Nephron progenitor cell (in vitro differentiated cells): Measurements from ENCODE around the gene ZNF670.
"Not testable (repeated sequence)": the region's sequence is repeated elsewhere in the genome, so short reads cannot be mapped to it uniquely, and the experiment has no call there.

Source experiments
- DNase-seq: peaks from one replicate; pipeline ENCODE4 v3.0.0; 2021
- H3K27ac Mint-ChIP-seq: 2 replicates; pipeline ENCODE4 v1.8.0; 2021; ENCODE audit warnings: mild to moderate bottlenecking, moderate library complexity, mixed read lengths
- H3K27me3 Mint-ChIP-seq: 2 replicates; pipeline ENCODE4 v1.8.0; 2021; ENCODE audit warnings: mild to moderate bottlenecking, low read depth, mixed read lengths; ENCODE audit not compliant: poor library complexity
- H3K36me3 Mint-ChIP-seq: 2 replicates; pipeline ENCODE4 v1.8.0; 2021; ENCODE audit warnings: low read depth, mixed read lengths
- H3K4me1 Mint-ChIP-seq: 2 replicates; pipeline ENCODE4 v1.8.0; 2021; ENCODE audit warnings: mixed read lengths
- H3K4me3 Mint-ChIP-seq: 2 replicates; pipeline ENCODE4 v1.8.0; 2021; ENCODE audit warnings: mild to moderate bottlenecking, moderate library complexity, mixed read lengths
- H3K9me3 Mint-ChIP-seq: 2 replicates; pipeline ENCODE4 v1.8.0; 2021; ENCODE audit warnings: mild to moderate bottlenecking, moderate library complexity, mixed read lengths
- CTCF ChIP-seq: fragments of 200-600 bp; sonication (generic); IDR thresholded peaks from 2 replicates; pipeline ENCODE4 v1.5.0; 2021; ENCODE audit warnings: antibody characterized with exemption

The ZNF670 gene

GRCh38 chr1:247047702-247048101 is 30.9 kb downstream of the ZNF670 start:
- Mint-ChIP-seq H3K36me3 (peaks cover 86% of the 10 kb centered on the region), H3K9me3 (peaks cover 100% of the 10 kb centered on the region), H3K27me3 (peaks cover 3% of the 10 kb centered on the region), H3K4me3 (no peak overlapping the region), H3K4me1 (no peaks in the 10 kb centered on the region), H3K27ac (no peak overlapping the region)
- DNase-seq = no peak
- TF ChIP-seq CTCF = no peak

DNA sequence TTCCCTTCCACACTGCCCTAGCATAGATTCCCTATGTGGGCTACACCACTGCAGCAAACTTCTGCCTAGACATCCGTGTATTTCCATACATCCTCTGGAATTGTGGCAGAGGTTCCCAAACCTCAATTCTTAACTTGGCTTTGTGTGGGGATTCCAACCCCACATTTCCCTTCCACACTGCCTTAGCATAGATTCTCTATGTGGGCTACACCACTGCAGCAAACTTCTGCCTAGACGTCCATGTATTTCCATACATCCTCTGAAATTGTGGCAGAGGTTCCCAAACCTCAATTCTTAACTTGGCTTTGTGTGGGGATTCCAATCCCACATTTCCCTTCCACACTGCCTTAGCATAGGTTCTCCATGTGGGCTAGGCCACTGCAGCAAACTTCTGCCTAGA is 31.4 kb downstream of the ZNF670 start:
- H3K36me3 Mint-ChIP-seq = peaks cover 86% of the 10 kb centered on the region
- no peaks in the 10 kb centered on the region for H3K4me1 Mint-ChIP-seq
- H3K4me3 Mint-ChIP-seq = no peak overlapping the region
- DNase-seq = no peak
- H3K9me3 Mint-ChIP-seq = peaks cover 100% of the 10 kb centered on the region
- no peaks in the 10 kb centered on the region for H3K27me3 Mint-ChIP-seq
- no peak for TF ChIP-seq CTCF
- no peak overlapping the region for H3K27ac Mint-ChIP-seq

GRCh38 chr1:247043406-247043805 is 35.2 kb downstream of the ZNF670 start:
- Mint-ChIP-seq H3K9me3 (peaks cover 100% of the 10 kb centered on the region), H3K4me3 (no peak overlapping the region), H3K27ac (no peak overlapping the region), H3K36me3 (peaks cover 94% of the 10 kb centered on the region), H3K27me3 (no peaks in the 10 kb centered on the region), H3K4me1 (no peaks in the 10 kb centered on the region)
- DNase-seq = no peak
- TF ChIP-seq CTCF = no peak

GRCh38 chr1:247037511-247038320 is 40.9 kb downstream of the ZNF670 start:
- Mint-ChIP-seq H3K4me1 (no peaks in the 10 kb centered on the region), H3K4me3 (no peak overlapping the region), H3K27me3 (no peaks in the 10 kb centered on the region), H3K36me3 (peaks cover 100% of the 10 kb centered on the region), H3K27ac (no peak overlapping the region), H3K9me3 (peaks cover 100% of the 10 kb centered on the region)
- no peak for TF ChIP-seq CTCF
- no peak for DNase-seq

DNA sequence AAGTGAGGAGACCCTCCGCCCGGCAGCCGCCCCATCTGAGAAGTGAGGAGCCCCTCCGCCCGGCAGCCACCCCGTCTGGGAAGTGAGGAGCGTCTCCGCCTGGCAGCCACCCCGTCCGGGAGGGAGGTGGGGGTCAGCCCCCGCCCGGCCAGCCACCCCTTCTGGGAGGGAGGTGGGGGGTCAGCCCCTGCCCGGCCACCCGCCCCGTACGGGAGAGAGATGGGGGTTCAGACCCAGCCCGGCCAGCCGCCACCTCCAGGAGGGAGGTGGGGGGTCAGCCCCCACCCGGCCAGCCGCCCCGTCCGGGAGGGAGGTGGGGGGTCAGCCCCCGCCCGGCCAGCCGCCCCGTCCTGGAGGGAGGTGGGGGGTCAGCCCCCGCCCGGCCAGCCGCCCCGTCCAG is 46.3 kb downstream of the ZNF670 start:
- not testable (repeated sequence) for H3K27me3 Mint-ChIP-seq, DNase-seq, H3K4me3 Mint-ChIP-seq, H3K27ac Mint-ChIP-seq, H3K4me1 Mint-ChIP-seq
- Mint-ChIP-seq H3K36me3 (peaks cover 47% of the 10 kb centered on the region), H3K9me3 (peaks cover 91% of the 10 kb centered on the region)
